ENCODE data around the gene SERPINA6. TPM values are rescaled to one million over a fixed set of nuclear protein-coding genes. Genes with fewer than 3 reads are reported as not detected.

SERPINA6 gene
- total RNA-seq, 1 experiment from 2014 or later = not detected

DNA sequence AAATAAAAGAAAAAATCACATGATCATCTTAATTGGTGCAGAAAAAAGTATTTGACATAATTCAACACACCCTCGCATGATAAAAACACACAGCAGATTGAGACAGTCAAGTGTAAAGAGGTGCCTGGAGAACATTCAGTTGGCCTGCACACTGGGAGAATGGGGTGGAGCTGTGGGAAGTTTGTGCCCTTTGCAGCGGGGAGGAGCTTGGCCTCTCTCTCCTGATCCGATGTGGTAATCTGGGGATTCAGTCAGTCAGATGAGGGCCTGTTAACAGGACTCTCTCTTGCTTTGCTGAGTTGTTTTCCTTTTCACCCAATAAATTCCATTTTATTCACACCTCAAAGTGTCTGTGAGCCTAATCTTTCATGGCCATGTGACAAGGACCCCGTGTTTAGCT lies 5.9 kb downstream of the SERPINA6 start:
- Histone ChIP-seq H3K79me2 (ENCODE audit: low read depth) (no peaks in the 10 kb centered on the region), H3K9me2 (ENCODE audit: insufficient read depth) (no peaks in the 10 kb centered on the region), H3K4me3 (no peak overlapping the region), H3K27me3 (ENCODE audit: insufficient read depth, low read depth) (no peaks in the 10 kb centered on the region; the same call in 1 of the 2 replicates), H3K36me3 (ENCODE audit: low read depth) (no peaks in the 10 kb centered on the region), H3K4me1 (replicated peaks; ENCODE audit: insufficient read depth) (no peaks in the 10 kb centered on the region), H4K20me1 (ENCODE audit: insufficient read depth) (no peaks in the 10 kb centered on the region), H2AFZ (no peak overlapping the region), H3K27ac (no peak overlapping the region), H3K4me2 (no peak overlapping the region), H3K9me3 (ENCODE audit: insufficient read depth, low read depth) (no peaks in the 10 kb centered on the region), H3F3A (ENCODE audit: insufficient read depth, low read depth) (no peaks in the 10 kb centered on the region)
- no peak for TF ChIP-seq EZH2 (IDR thresholded peaks at IDR 0.05; ENCODE audit: low read depth)
- TF ChIP-seq, protein P1, sequence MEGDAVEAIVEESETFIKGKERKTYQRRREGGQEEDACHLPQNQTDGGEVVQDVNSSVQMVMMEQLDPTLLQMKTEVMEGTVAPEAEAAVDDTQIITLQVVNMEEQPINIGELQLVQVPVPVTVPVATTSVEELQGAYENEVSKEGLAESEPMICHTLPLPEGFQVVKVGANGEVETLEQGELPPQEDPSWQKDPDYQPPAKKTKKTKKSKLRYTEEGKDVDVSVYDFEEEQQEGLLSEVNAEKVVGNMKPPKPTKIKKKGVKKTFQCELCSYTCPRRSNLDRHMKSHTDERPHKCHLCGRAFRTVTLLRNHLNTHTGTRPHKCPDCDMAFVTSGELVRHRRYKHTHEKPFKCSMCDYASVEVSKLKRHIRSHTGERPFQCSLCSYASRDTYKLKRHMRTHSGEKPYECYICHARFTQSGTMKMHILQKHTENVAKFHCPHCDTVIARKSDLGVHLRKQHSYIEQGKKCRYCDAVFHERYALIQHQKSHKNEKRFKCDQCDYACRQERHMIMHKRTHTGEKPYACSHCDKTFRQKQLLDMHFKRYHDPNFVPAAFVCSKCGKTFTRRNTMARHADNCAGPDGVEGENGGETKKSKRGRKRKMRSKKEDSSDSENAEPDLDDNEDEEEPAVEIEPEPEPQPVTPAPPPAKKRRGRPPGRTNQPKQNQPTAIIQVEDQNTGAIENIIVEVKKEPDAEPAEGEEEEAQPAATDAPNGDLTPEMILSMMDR (conservative IDR thresholded peaks at IDR 0.05) = no peak
- intact Hi-C loops (cut with micrococcal nuclease; ENCODE audit: unreplicated experiment) = no loop called here
- ChIA-PET CTCF (no interaction called here), POLR2A (ENCODE audit: unreplicated experiment) (no interaction called here)
- no TSS peak for BruUV-seq (replicated peaks)
- no peak for DNase-seq

GRCh38 chr14:94316692-94317091 lies 6.4 kb downstream of the SERPINA6 start:
- Histone ChIP-seq H3F3A (ENCODE audit: insufficient read depth, low read depth) (no peaks in the 10 kb centered on the region), H3K4me3 (no peak overlapping the region), H3K4me1 (replicated peaks; ENCODE audit: insufficient read depth) (no peaks in the 10 kb centered on the region), H2AFZ (no peak overlapping the region), H4K20me1 (ENCODE audit: insufficient read depth) (no peaks in the 10 kb centered on the region), H3K79me2 (ENCODE audit: low read depth) (no peaks in the 10 kb centered on the region), H3K27ac (no peak overlapping the region), H3K4me2 (no peak overlapping the region), H3K9me2 (ENCODE audit: insufficient read depth) (no peaks in the 10 kb centered on the region), H3K9me3 (ENCODE audit: insufficient read depth, low read depth) (no peaks in the 10 kb centered on the region), H3K36me3 (ENCODE audit: low read depth) (no peaks in the 10 kb centered on the region), H3K27me3 (ENCODE audit: insufficient read depth, low read depth) (no peaks in the 10 kb centered on the region; the same call in 1 of the 2 replicates)
- no peak for DNase-seq
- TF ChIP-seq EZH2 (IDR thresholded peaks at IDR 0.05; ENCODE audit: low read depth) = no peak
- TF ChIP-seq, protein P1 (conservative IDR thresholded peaks at IDR 0.05) = no peak
- POLR2A ChIA-PET (ENCODE audit: unreplicated experiment) = no interaction called here
- intact Hi-C loops (cut with micrococcal nuclease; ENCODE audit: unreplicated experiment) = no loop called here
- CTCF ChIA-PET = no interaction called here
- BruUV-seq (replicated peaks) = no TSS peak

- H3K9me2 ChIP-seq (ENCODE audit: insufficient read depth) = no peaks in the 10 kb centered on the region
- H3K27me3 ChIP-seq (ENCODE audit: insufficient read depth, low read depth) = no peaks in the 10 kb centered on the region
- TF ChIP-seq, protein P1 (conservative IDR thresholded peaks at IDR 0.05) = no peak
- TF ChIP-seq EZH2 (IDR thresholded peaks at IDR 0.05; ENCODE audit: low read depth) = no peak
- H3K4me3 ChIP-seq = no peak overlapping the region
- H3F3A ChIP-seq (ENCODE audit: insufficient read depth, low read depth) = no peaks in the 10 kb centered on the region
- intact Hi-C loops (cut with micrococcal nuclease; ENCODE audit: unreplicated experiment) = no loop called here
- no peaks in the 10 kb centered on the region for H3K9me3 ChIP-seq (ENCODE audit: insufficient read depth, low read depth)
- H3K4me2 ChIP-seq = no peak overlapping the region
- H4K20me1 ChIP-seq (ENCODE audit: insufficient read depth) = no peaks in the 10 kb centered on the region
- H2AFZ ChIP-seq = no peak overlapping the region
- no peaks in the 10 kb centered on the region for H3K4me1 ChIP-seq (replicated peaks; ENCODE audit: insufficient read depth)
- no peak overlapping the region for H3K27ac ChIP-seq
- H3K79me2 ChIP-seq (ENCODE audit: low read depth) = no peaks in the 10 kb centered on the region
- no peaks in the 10 kb centered on the region for H3K36me3 ChIP-seq (ENCODE audit: low read depth)
- no peak for DNase-seq
- CTCF ChIA-PET = no interaction called here
- BruUV-seq (replicated peaks) = no TSS peak
- POLR2A ChIA-PET (ENCODE audit: unreplicated experiment) = no interaction called here
These were observed 8.2 kb downstream of the SERPINA6 start for GRCh38 chr14:94314890-94315289.

All from PC-9 (cell line).